ENCODE results near the gene ZCCHC7. TPM values are rescaled to one million over a fixed set of nuclear protein-coding genes. Genes with fewer than 3 reads are reported as not detected.

The ZCCHC7 gene
- total and polyA plus RNA-seq, 2 of the 8 experiments (the other 6 are each of a cell fraction or from before 2014, with no cell fraction given), result 12.2 to 27.5 TPM

GRCh38 chr9:37192803-37193202 lies 72.4 kb downstream of the ZCCHC7 start:
- no peak overlapping the region for H3K4me2 ChIP-seq (ENCODE audit: insufficient read depth in 1 of 2, low read depth in 2 of 2, low read length in 2 of 2)
- DNase-seq (ENCODE audit: low read depth in 1 of 2, low spot score in 2 of 2) (no peak), FAIRE-seq (no peak)
- no peaks in the 10 kb centered on the region for H4K20me1 ChIP-seq (replicated peaks in 1 of 2; ENCODE audit: control insufficient read depth in 1 of 2, insufficient read depth in 2 of 2, low read length in 2 of 2)
- H3K9me3 ChIP-seq (ENCODE audit: insufficient read depth in 2 of 2, low read depth in 1 of 2, low read length in 1 of 2), result no peaks in the 10 kb centered on the region
- H3K27me3 ChIP-seq (replicated peaks in 1 of 4; ENCODE audit: control insufficient read depth in 3 of 4, extremely low read depth in 1 of 4, insufficient read depth in 3 of 4, low read length in 3 of 4), result no peaks in the 10 kb centered on the region
- no peak overlapping the region for H2BK20ac ChIP-seq (ENCODE audit: low read length)
- H2AFZ ChIP-seq (ENCODE audit: low read length), result no peak overlapping the region
- no peak overlapping the region for H3K14ac ChIP-seq (ENCODE audit: insufficient read length)
- no peak overlapping the region for H3K56ac ChIP-seq (replicated peaks; ENCODE audit: insufficient read length, low read depth, low read length)
- no peak overlapping the region for H3K23ac ChIP-seq (ENCODE audit: insufficient read length)
- H3K4ac ChIP-seq (replicated peaks; ENCODE audit: insufficient read length, low read depth, low read length), result no peak overlapping the region
- H3K18ac ChIP-seq (ENCODE audit: extremely low read depth, low read length), result no peak overlapping the region
- no peak overlapping the region for H3K4me3 ChIP-seq (ENCODE audit: extremely low read depth in 1 of 4, insufficient read depth in 2 of 4, low read depth in 3 of 4, low read length in 4 of 4)
- H3K23me2 ChIP-seq (ENCODE audit: low read depth, low read length), result no peaks in the 10 kb centered on the region; the same call in 1 of the 2 replicates
- peaks cover 3% of the 10 kb centered on the region; the same call in 1 of the 2 replicates for H3K79me1 ChIP-seq (ENCODE audit: low read depth, low read length)
- H2BK120ac ChIP-seq (replicated peaks; ENCODE audit: low read depth, low read length), result no peak overlapping the region
- H3K36me3 ChIP-seq (ENCODE audit: control insufficient read depth in 2 of 4, insufficient read depth in 4 of 4, low read length in 3 of 4), result no peaks in the 10 kb centered on the region
- no peak overlapping the region for H2BK15ac ChIP-seq (ENCODE audit: low read length)
- no peak overlapping the region for H4K8ac ChIP-seq (ENCODE audit: extremely low read depth, insufficient read depth, low read length)
- ChIA-PET CTCF (ENCODE audit: partially characterized antibody) (interaction anchor here (0.7 to 1.4 kb wide), 3 partner anchors 13 to 172 kb away, joined by 3 to 4 read pairs (median 3); no protein-coding TSS in a partner anchor), POLR2A (ENCODE audit: partially characterized antibody) (no interaction called here)
- no peak overlapping the region for H2BK5ac ChIP-seq (ENCODE audit: low read depth, low read length)
- H4K91ac ChIP-seq (replicated peaks; ENCODE audit: insufficient read length, low read length), result no peak overlapping the region
- no peak overlapping the region for H3K9ac ChIP-seq (replicated peaks in 1 of 4; ENCODE audit: extremely low read depth in 1 of 4, low read depth in 3 of 4, low read length in 3 of 4)
- no peak overlapping the region for H4K5ac ChIP-seq (ENCODE audit: insufficient read length, low read depth, low read length)
- H2BK12ac ChIP-seq (ENCODE audit: low read depth, low read length), result no peak overlapping the region
- H3K79me2 ChIP-seq (ENCODE audit: control insufficient read depth in 1 of 2, insufficient read depth in 2 of 2, low read length in 2 of 2), result 0 out of 4 replicates have a peak, but pooled peaks cover 0 to 2% of the 10 kb centered on the region in 2 experiments
- peaks cover 0 to 13% (median 0%) of the 10 kb centered on the region in 4 experiments; a peak in 3 of 7 replicates for H3K4me1 ChIP-seq (replicated peaks in 1 of 4; ENCODE audit: control insufficient read depth in 3 of 4, insufficient read depth in 4 of 4, low read length in 3 of 4)
- no peak overlapping the region for H2AK5ac ChIP-seq (ENCODE audit: low read depth, low read length)
- H3K27ac ChIP-seq (ENCODE audit: low read depth, low read length), result no peak overlapping the region
- TF ChIP-seq, protein P1, sequence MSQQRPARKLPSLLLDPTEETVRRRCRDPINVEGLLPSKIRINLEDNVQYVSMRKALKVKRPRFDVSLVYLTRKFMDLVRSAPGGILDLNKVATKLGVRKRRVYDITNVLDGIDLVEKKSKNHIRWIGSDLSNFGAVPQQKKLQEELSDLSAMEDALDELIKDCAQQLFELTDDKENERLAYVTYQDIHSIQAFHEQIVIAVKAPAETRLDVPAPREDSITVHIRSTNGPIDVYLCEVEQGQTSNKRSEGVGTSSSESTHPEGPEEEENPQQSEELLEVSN (IDR thresholded peaks at IDR 0.05), result no peak
- TF ChIP-seq RAD21 (IDR thresholded peaks at IDR 0.05 in 1 of 2, conservative IDR thresholded peaks at IDR 0.05 in 1 of 2; ENCODE audit: low read depth in 2 of 2, low read length in 2 of 2) (no peak), SUZ12 (IDR thresholded peaks at IDR 0.05; ENCODE audit: low read length) (no peak), POLR2AphosphoS5 (IDR thresholded peaks at IDR 0.05; ENCODE audit: low read depth, low read length) (no peak), ATF3 (IDR thresholded peaks at IDR 0.05; ENCODE audit: insufficient read depth, low read depth, low read length) (no peak), ASH2L (IDR thresholded peaks at IDR 0.05; ENCODE audit: low read length) (no peak), YY1 (IDR thresholded peaks at IDR 0.05; ENCODE audit: low read depth, low read length) (no peak), SP1 (IDR thresholded peaks at IDR 0.05; ENCODE audit: low read depth, low read length) (no peak), BCL11A (IDR thresholded peaks at IDR 0.05; ENCODE audit: low read depth in 2 of 2, low read length in 2 of 2) (no peak), SIN3A (conservative IDR thresholded peaks at IDR 0.05 in 1 of 2, IDR thresholded peaks at IDR 0.05 in 1 of 2; ENCODE audit: low read depth in 1 of 2, low read length in 2 of 2) (no peak), SRF (IDR thresholded peaks at IDR 0.05; ENCODE audit: low read depth, low read length) (no peak), KDM1A (IDR thresholded peaks at IDR 0.05; ENCODE audit: borderline replicate concordance, low read length) (no peak), TEAD4 (IDR thresholded peaks at IDR 0.05; ENCODE audit: low read depth, low read length) (no peak), KDM5A (IDR thresholded peaks at IDR 0.05; ENCODE audit: low read length) (no peak)
